H9 (cell line): Measurements from ENCODE around the gene PIK3C2A. TPM values are rescaled to one million over a fixed set of nuclear protein-coding genes. Genes with fewer than 3 reads are reported as not detected.
A peak's percentile ranks its signal among the peaks of the same experiment; 100 is the strongest.

Experiments
- DNase-seq: peaks from one replicate; pipeline ENCODE4 v3.0.0-alpha.2; 2017
- H2AFZ ChIP-seq: one replicate; pipeline ENCODE4 v1.6.1; 2013; ENCODE audit warnings: mild to moderate bottlenecking, low read length, control low read depth, moderate library complexity
- H2AK5ac ChIP-seq: 2 replicates; pipeline ENCODE4 v1.6.1; 2013; ENCODE audit warnings: low read length, control low read depth, mixed read lengths; ENCODE audit not compliant: insufficient read length
- H2BK120ac ChIP-seq: one replicate; pipeline ENCODE4 v1.6.1; 2013; ENCODE audit warnings: low read depth, mild to moderate bottlenecking, low read length, control low read depth, inconsistent platforms; ENCODE audit not compliant: poor library complexity, severe bottlenecking
- H2BK12ac ChIP-seq: 2 replicates; pipeline ENCODE4 v1.6.1; 2013; ENCODE audit warnings: low read length, control low read depth, mixed read lengths, low read depth; ENCODE audit not compliant: insufficient read length
- H2BK15ac ChIP-seq: 2 replicates; pipeline ENCODE4 v1.6.1; 2013; ENCODE audit warnings: low read depth, low read length, control low read depth
- H2BK20ac ChIP-seq: one replicate; pipeline ENCODE4 v1.6.1; 2013; ENCODE audit warnings: low read depth, mild to moderate bottlenecking, low read length, control low read depth, inconsistent platforms; ENCODE audit not compliant: poor library complexity, severe bottlenecking
- H2BK5ac ChIP-seq: 2 replicates; pipeline ENCODE4 v1.6.1; 2013; ENCODE audit warnings: low read length, control low read depth, mixed read lengths; ENCODE audit not compliant: insufficient read length
- H3K14ac ChIP-seq: 2 replicates; pipeline ENCODE4 v1.6.1; 2013; ENCODE audit warnings: low read length, control low read depth; ENCODE audit not compliant: insufficient read depth
- H3K18ac ChIP-seq: 2 replicates; pipeline ENCODE4 v1.6.1; 2013; ENCODE audit warnings: low read depth, mild to moderate bottlenecking, mixed read lengths, low read length, control low read depth; ENCODE audit not compliant: insufficient read length
- H3K23ac ChIP-seq: 2 replicates; pipeline ENCODE4 v1.6.1; 2013; ENCODE audit warnings: low read length, control low read depth, mixed read lengths, low read depth; ENCODE audit not compliant: insufficient read length
- H3K23me2 ChIP-seq: 2 replicates; pipeline ENCODE4 v1.6.1; 2013; ENCODE audit warnings: low read depth, mild to moderate bottlenecking, mixed read lengths, low read length, control low read depth; ENCODE audit not compliant: insufficient read length, poor library complexity, severe bottlenecking
- H3K27ac ChIP-seq: 2 replicates; pipeline ENCODE4 v1.5.1; 2013; ENCODE audit warnings: low read length, control low read depth, mixed read lengths, low read depth; ENCODE audit not compliant: insufficient read length
- H3K27me3 ChIP-seq: 2 replicates; pipeline ENCODE4 v1.6.1; 2013; ENCODE audit warnings: low read length, control low read depth, inconsistent platforms; ENCODE audit not compliant: insufficient read depth
- H3K4ac ChIP-seq: 2 replicates; pipeline ENCODE4 v1.6.1; 2013; ENCODE audit warnings: low read depth, mild to moderate bottlenecking, control low read depth, inconsistent platforms, low read length, moderate library complexity
- H3K4me1 ChIP-seq: 2 replicates; pipeline ENCODE4 v1.6.1; 2013; ENCODE audit warnings: low read length, control low read depth, inconsistent platforms; ENCODE audit not compliant: insufficient read depth
- H3K4me2 ChIP-seq: 2 replicates; pipeline ENCODE4 v1.6.1; 2013; ENCODE audit warnings: low read length, control low read depth, mixed read lengths; ENCODE audit not compliant: insufficient read length, insufficient read depth
- H3K56ac ChIP-seq: 2 replicates; pipeline ENCODE4 v1.6.1; 2013; ENCODE audit warnings: low read depth, mild to moderate bottlenecking, mixed read lengths, low read length, control low read depth; ENCODE audit not compliant: insufficient read length
- H3K79me1 ChIP-seq: 2 replicates; pipeline ENCODE4 v1.6.1; 2013; ENCODE audit warnings: low read depth, mild to moderate bottlenecking, moderate library complexity, low read length, control low read depth, inconsistent platforms; ENCODE audit not compliant: insufficient read depth, poor library complexity, severe bottlenecking
- H3K79me2 ChIP-seq: 2 replicates; pipeline ENCODE4 v1.6.1; 2013; ENCODE audit warnings: low read length, control low read depth, inconsistent platforms; ENCODE audit not compliant: insufficient read depth
- H3K9ac ChIP-seq: 2 replicates; pipeline ENCODE4 v1.6.1; 2013; ENCODE audit warnings: low read length, control low read depth, mixed read lengths; ENCODE audit not compliant: insufficient read length; ENCODE audit errors: extremely low read depth
- H3K9me3 ChIP-seq: one replicate; pipeline ENCODE4 v1.6.1; 2013; ENCODE audit warnings: low read depth, low read length, inconsistent platforms; ENCODE audit not compliant: control insufficient read depth
- H3T11ph ChIP-seq: one replicate; pipeline ENCODE4 v1.6.1; 2013; ENCODE audit warnings: mild to moderate bottlenecking, low read length, control low read depth, inconsistent platforms
- H4K20me1 ChIP-seq: one replicate; pipeline ENCODE4 v1.6.1; 2013; ENCODE audit not compliant: control insufficient read depth, insufficient read length, insufficient read depth
- H4K5ac ChIP-seq: 2 replicates; pipeline ENCODE4 v1.6.1; 2013; ENCODE audit warnings: low read depth, mild to moderate bottlenecking, mixed read lengths, low read length, control low read depth; ENCODE audit not compliant: insufficient read length
- H4K8ac ChIP-seq: replicated peaks from 2 replicates; pipeline ENCODE4 v1.6.1; 2013; ENCODE audit warnings: low read length, control low read depth, mixed read lengths, low read depth; ENCODE audit not compliant: insufficient read length
- H4K91ac ChIP-seq: 2 replicates; pipeline ENCODE4 v1.6.1; 2013; ENCODE audit warnings: low read depth, mild to moderate bottlenecking, moderate library complexity, mixed read lengths, low read length, control low read depth; ENCODE audit not compliant: insufficient read length
- H3K27ac Mint-ChIP-seq, 3 experiments: 2 replicates in 2 of 3; 3 replicates in 1 of 3; pipeline ENCODE4 v1.8.0; 2020 to 2021; ENCODE audit warnings: mixed read lengths in 3 of 3, mild to moderate bottlenecking in 1 of 3, moderate library complexity in 1 of 3
- H3K27me3 Mint-ChIP-seq: 2 replicates; pipeline ENCODE4 v1.8.0; 2021; ENCODE audit warnings: low read depth, mild to moderate bottlenecking, moderate library complexity, mixed read lengths
- H3K36me3 Mint-ChIP-seq, 3 experiments: 2 replicates in 2 of 3; 3 replicates in 1 of 3; pipeline ENCODE4 v1.8.0; 2020 to 2021; ENCODE audit warnings: low read depth in 3 of 3, mixed read lengths in 3 of 3; ENCODE audit not compliant: insufficient read depth in 1 of 3
- H3K4me1 Mint-ChIP-seq, 2 experiments: 2 replicates each; pipeline ENCODE4 v1.8.0; 2020; ENCODE audit warnings: mixed read lengths in 2 of 2
- H3K4me3 Mint-ChIP-seq, 2 experiments: 2 replicates in 1 of 2; 3 replicates in 1 of 2; pipeline ENCODE4 v1.8.0; 2020 to 2021; ENCODE audit warnings: mild to moderate bottlenecking in 2 of 2, mixed read lengths in 2 of 2, moderate library complexity in 1 of 2
- H3K9me3 Mint-ChIP-seq, 2 experiments: 2 replicates in 1 of 2; 3 replicates in 1 of 2; pipeline ENCODE4 v1.8.0; 2020; ENCODE audit warnings: mild to moderate bottlenecking in 2 of 2, mixed read lengths in 2 of 2, moderate library complexity in 1 of 2
- WGBS: extraction: QIAGEN DNeasy Blood & Tissue Kit; methylation state at CpG from one replicate; pipeline ENCODE4 v1.1.7; 2013; ENCODE audit warnings: missing lambda C conversion rate, low lambda C conversion rate, mixed read lengths; ENCODE audit not compliant: insufficient read length; ENCODE audit errors: extremely low coverage; 5-methylcytosine and 5-hydroxymethylcytosine counted together
- total RNA-seq: library from RNA; stranded (reverse); gene quantifications from 2 replicates; pipeline ENCODE4 v1.2.1, GENCODE V29; 2021
- TF ChIP-seq, protein P1 (sequence below): fragments of 200-600 bp; sonication (generic); conservative IDR thresholded peaks from 3 replicates; pipeline ENCODE4 v1.8.0; 2021; ENCODE audit warnings: antibody characterized with exemption, mild to moderate bottlenecking

PIK3C2A gene
- total RNA-seq, 1 experiment from 2014 or later = 82.6 TPM

GRCh38 chr11:17171343-17171742 is 36.4 kb downstream of the PIK3C2A start:
- Histone ChIP-seq H3K27me3 (no peaks in the 10 kb centered on the region), H2BK20ac (no peak overlapping the region), H2AFZ (no peak overlapping the region), H3K23ac (no peak overlapping the region), H3K56ac (no peak overlapping the region), H3K27ac (no peak overlapping the region), H3K79me1 (no peaks in the 10 kb centered on the region), H3K79me2 (peaks cover 9% of the 10 kb centered on the region; the same call in 1 of the 2 replicates), H4K5ac (no peak overlapping the region), H3K14ac (no peak overlapping the region), H3K18ac (no peak overlapping the region), H4K20me1 (no peaks in the 10 kb centered on the region), H2BK5ac (no peak overlapping the region), H4K91ac (no peak overlapping the region), H3K4ac (no peak overlapping the region), H3T11ph (no peak overlapping the region), H3K4me1 (peaks cover 3% of the 10 kb centered on the region; the same call in 1 of the 2 replicates), H2AK5ac (no peak overlapping the region), H2BK120ac (no peak overlapping the region), H4K8ac (no peak overlapping the region), H2BK12ac (no peak overlapping the region), H3K9me3 (no peaks in the 10 kb centered on the region), H3K4me2 (no peak overlapping the region), H3K9ac (no peak overlapping the region), H3K23me2 (no peaks in the 10 kb centered on the region), H2BK15ac (no peak overlapping the region)
- no peak overlapping the region for H3K4me3 Mint-ChIP-seq
- no CpG with 5 or more reads among the region's 2 CpGs for WGBS
- peaks cover 20 to 34% (median 23%) of the 10 kb centered on the region in 3 experiments for H3K36me3 Mint-ChIP-seq
- TF ChIP-seq, protein P1, sequence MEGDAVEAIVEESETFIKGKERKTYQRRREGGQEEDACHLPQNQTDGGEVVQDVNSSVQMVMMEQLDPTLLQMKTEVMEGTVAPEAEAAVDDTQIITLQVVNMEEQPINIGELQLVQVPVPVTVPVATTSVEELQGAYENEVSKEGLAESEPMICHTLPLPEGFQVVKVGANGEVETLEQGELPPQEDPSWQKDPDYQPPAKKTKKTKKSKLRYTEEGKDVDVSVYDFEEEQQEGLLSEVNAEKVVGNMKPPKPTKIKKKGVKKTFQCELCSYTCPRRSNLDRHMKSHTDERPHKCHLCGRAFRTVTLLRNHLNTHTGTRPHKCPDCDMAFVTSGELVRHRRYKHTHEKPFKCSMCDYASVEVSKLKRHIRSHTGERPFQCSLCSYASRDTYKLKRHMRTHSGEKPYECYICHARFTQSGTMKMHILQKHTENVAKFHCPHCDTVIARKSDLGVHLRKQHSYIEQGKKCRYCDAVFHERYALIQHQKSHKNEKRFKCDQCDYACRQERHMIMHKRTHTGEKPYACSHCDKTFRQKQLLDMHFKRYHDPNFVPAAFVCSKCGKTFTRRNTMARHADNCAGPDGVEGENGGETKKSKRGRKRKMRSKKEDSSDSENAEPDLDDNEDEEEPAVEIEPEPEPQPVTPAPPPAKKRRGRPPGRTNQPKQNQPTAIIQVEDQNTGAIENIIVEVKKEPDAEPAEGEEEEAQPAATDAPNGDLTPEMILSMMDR = no peak
- H3K4me1 Mint-ChIP-seq = peaks cover 17 to 18% of the 10 kb centered on the region in 2 experiments
- no peaks in the 10 kb centered on the region for H3K27me3 Mint-ChIP-seq
- H3K27ac Mint-ChIP-seq = peak overlapping the region in 2 of 3 experiments; percentile 46 to 85; a peak in 2 of 7 replicates
- H3K9me3 Mint-ChIP-seq = no peaks in the 10 kb centered on the region
- no peak for DNase-seq
